Dedifferentiated amniotic fluid mesenchymal stem cell (primary cell): ENCODE data around the gene EFCC1.

Experiments used
- DNase-seq: peaks from one replicate; pipeline ENCODE4 v3.0.0-alpha.2; 2016; ENCODE audit errors: extremely low spot score

EFCC1 gene

GRCh38 chr3:129032716-129033115 is 31.6 kb downstream of the EFCC1 start:
- DNase-seq = no peak

DNA sequence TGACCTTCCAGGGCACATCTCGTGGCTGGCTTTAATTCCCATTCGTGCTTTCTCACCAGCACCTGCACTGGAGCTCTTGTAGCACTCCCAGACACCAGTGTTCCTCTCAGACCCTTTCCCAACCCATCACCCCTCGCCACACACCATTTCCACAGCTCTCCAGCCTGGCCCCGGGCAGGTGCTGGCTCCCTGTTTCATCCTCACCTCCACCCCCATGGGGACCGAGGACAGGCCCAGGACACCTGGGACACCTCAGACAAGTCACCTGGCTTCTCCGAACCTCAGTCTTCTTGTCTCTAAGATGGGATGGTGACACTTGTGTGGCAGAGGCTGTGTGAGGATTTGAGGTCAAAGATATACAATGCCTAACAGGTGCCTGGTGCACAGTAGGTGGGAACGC is 32.0 kb downstream of the EFCC1 start:
- DNase-seq = no peak

- DNase-seq = no peak
Observed at GRCh38 chr3:129033633-129034321, 32.7 kb downstream of the EFCC1 start.

DNA sequence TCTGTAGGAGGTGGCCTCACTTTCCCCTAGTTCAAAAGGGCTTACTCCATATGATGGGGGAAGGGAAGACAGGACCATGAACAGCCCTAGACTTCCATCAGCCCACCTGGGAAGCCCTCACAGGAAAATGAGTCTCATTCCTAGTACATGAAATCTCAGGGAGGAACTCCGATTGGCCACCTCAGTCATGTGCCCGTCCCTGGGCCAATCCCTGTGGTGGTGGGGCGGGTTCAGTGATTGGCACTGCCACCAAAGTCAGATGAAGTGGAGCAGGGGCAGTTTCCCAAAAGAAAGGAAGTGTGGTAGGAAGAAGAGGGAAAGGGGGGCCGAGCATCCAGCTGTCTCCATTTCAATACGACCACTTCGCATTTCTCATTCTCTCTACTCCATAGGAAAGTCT is 33.5 kb downstream of the EFCC1 start:
- no peak for DNase-seq

DNA sequence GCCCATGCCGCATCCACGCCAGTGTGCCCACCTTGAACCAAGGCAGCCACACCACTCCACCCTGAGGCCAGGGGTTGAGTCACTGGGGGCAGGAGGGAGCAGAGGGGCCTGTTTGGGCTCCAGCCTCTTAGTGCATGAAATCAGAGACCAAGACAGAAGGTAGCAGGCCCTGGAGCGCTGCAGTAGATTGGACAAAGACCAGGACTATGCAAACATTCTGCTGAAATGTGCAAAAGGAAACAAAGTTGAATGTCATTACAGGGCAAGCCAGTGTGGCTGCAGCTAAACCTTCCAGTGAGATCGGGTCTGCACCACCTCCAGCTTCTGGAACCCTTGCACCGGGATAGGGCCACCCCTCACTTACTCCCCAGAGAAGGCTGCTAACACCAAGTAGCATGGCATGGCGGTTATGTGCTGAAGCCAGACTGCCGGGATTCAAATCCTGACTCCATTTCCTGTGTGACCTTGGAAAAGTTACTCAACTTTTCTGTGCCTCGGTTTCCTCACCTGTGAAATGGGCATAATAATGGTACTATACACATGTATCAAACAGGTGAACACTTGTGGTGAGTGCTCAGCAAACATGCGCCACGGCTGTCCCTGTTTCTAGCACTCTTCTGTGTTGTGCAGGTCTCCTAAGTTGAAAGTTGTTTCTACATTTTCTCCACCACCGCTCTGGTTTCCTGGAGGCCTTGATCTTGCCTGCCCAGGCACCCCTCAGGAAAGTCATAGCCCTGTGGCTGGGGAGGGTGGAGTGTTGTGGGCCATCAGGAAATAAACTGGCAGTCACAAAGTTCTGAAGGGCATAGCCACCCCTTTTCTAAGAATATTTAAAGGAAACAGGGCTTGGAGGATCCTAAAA is 34.5 kb downstream of the EFCC1 start:
- DNase-seq = no peak

GRCh38 chr3:129036222-129037092 is 35.4 kb downstream of the EFCC1 start:
- no peak for DNase-seq

DNA sequence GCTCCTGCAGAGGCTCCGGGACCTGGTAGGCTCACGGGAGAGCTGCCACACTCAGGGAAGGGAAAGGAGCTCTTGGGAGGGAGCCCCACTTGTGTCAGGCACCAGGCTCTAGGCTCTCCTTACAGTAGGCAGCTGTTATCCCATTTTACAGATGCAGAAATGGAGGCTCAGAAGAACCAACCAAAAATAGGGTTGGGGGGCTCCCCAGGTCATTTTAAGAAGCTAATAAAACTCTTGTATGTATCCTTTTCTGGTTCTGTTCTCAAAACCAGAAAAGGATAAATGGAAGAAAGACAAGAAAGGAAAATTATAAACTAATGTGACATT is 36.0 kb downstream of the EFCC1 start:
- DNase-seq = no peak

DNA sequence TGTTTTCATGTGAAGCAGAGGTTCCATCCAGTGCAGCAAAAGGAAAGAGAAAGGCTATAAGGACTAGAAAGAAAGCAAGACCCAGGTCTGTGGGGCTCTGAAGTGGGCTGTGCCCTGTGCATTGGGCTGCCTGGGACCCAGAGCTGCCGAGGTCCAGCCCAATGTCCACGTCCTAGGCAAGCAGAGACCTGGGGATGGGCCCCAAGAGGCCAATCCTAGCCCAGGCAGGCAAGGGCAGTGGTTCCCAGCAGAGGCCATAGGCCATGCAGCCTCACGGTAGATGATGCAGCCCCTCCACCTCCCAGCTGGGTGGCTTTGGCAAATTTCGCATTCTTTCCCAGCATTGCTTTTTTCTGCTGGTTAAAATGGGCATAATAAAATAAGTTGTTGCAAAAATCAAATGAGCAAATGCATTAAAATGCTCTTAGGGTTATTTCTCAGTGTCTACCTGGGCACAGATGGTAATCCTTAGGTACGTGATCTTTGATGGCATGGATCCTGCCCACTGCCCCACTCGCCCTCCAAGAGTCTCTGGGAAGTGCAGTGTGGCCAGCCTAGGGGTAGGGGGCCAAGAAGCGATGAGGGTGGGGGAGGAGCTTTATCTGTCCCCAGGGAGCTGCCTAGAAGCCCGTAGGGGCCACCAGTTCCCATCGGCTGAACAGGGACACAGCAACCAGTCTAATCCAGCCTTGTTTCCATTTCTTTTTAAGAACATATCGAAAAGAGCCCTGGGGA is 37.2 kb downstream of the EFCC1 start:
- DNase-seq = no peak

GRCh38 chr3:129039271-129040038 is 38.4 kb downstream of the EFCC1 start:
- no peak for DNase-seq

DNA sequence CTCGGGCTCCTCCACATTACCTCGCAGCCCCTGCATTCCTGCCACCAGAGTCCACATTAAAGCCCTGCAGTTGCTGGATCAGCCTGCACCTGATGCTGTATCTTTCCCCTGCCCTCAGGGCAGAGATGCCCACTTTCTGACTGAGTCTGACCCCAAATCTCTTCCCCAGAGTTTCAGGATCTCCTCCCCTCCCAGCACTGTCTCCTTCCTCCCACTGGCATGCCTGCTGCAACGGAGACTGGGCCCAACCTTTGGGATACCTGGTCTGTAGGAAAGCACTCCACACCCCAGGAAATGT is 38.9 kb downstream of the EFCC1 start:
- no peak for DNase-seq

GRCh38 chr3:129040579-129041300 is 39.6 kb downstream of the EFCC1 start:
- no peak for DNase-seq

- DNase-seq = no peak
Observed at GRCh38 chr3:129045675-129046036, 44.6 kb downstream of the EFCC1 start.

- no peak for DNase-seq
Observed at GRCh38 chr3:129046037-129046731, 45.1 kb downstream of the EFCC1 start.

GRCh38 chr3:129046732-129047552 is 45.8 kb downstream of the EFCC1 start:
- no peak for DNase-seq

- no peak for DNase-seq
Observed at GRCh38 chr3:129047553-129047839, 46.4 kb downstream of the EFCC1 start.

DNA sequence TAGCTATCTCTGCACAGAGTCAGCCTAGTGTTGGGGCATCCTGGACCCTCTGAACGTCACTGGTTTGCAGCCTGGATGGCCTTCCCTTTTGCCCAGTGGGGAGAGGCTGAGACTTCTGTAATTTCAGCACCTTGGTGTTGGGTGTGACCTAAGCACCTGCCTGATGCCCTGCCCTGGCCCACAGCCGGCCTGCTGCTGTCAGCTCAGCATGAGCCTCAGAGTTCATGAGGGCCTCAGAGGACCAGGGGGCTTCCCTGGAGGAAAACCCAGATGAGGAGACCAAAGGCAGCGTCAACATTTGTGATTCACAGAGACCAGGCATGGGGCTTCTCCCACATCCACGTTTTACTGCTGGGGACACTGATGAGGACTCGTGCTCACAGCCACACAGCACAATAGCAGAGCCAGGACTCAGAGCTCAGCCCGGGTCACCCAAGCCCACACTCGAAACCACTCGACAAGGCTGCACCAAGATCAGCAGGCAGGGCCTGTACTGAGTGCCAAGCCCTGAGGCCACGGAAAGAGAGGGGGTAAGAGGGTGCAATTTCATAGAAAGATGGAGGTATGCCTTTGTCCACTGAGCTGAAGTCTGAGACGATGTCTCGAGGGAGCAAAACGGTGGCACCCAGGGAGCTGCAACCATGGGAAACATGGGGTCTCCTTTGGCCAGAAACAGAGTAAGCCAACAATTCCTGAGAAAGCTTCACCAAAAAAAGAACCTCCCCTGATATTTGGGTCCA is 49.6 kb downstream of the EFCC1 start:
- DNase-seq = no peak

DNA sequence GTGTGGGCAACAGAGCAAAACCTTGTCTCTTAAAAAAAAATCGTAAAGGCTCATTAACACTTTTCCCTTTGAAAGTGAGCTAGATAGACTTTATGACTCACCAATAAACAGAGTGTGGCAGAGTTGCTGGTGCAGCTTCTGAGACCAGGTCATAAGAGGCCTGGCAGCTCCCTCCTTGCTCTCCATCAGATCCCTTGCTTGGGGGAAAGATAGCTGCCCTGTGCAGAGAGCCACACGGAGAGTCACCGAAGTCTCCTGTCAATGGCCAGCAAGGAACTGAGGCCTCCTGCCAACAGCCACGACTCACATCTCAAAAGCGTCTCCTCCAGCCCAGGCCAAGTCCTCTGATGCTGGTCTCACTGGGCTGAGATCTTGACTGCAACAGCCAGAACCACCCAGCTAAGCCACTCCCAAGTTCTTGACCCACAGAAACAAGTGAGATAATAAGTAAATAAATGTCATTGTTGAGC is 50.8 kb downstream of the EFCC1 start:
- DNase-seq = no peak

DNA sequence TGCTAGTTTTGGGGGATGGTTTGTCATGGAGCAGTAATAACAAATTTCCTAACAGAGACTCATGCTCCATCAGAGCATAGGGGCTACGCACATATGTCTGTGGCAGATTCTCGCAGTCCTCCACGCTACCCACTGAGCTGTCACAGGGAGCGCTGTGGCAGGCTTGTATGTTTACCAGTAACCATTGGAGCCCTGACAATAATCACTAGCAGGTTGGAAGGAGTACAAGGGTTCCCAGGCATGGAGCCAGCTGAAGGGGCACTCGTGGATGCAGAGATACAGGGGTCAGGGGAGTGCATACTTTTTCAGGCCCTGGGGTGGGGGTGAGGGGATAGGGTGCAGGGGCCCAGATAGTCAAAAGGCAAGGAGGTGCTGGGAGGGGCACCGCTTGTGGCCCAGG is 51.6 kb downstream of the EFCC1 start:
- no peak for DNase-seq
